NK-92 treated with Interleukin-12 subunit alpha and Interleukin-12 subunit beta, amount 100 ng/mL, for 24 hours (cell line): ENCODE results near the gene CALCOCO1.
"Not testable (repeated sequence)": the region's sequence is repeated elsewhere in the genome, so short reads cannot be mapped to it uniquely, and the experiment has no call there.

Source experiments
- DNase-seq: peaks from one replicate; lab custom pipeline; 2025; lab: John Stamatoyannopoulos, UW

The CALCOCO1 gene

GRCh38 chr12:53696655-53697331 is 30.5 kb downstream of the CALCOCO1 start:
- DNase-seq = no peak

GRCh38 chr12:53696285-53696654 is 31.0 kb downstream of the CALCOCO1 start:
- DNase-seq = no peak

GRCh38 chr12:53695152-53696145 is 31.8 kb downstream of the CALCOCO1 start:
- no peak for DNase-seq

- no peak for DNase-seq
Observed at GRCh38 chr12:53694756-53695151, 32.5 kb downstream of the CALCOCO1 start.

- no peak for DNase-seq
Observed at GRCh38 chr12:53688134-53688533, 39.1 kb downstream of the CALCOCO1 start.

GRCh38 chr12:53686436-53686835 is 40.8 kb downstream of the CALCOCO1 start:
- DNase-seq = no peak

GRCh38 chr12:53684654-53685220 is 42.5 kb downstream of the CALCOCO1 start:
- DNase-seq = no peak

GRCh38 chr12:53683983-53684382 is 43.3 kb downstream of the CALCOCO1 start:
- no peak for DNase-seq

- no peak for DNase-seq
Observed at GRCh38 chr12:53683494-53683893, 43.8 kb downstream of the CALCOCO1 start.

GRCh38 chr12:53680061-53680460 is 47.2 kb downstream of the CALCOCO1 start:
- DNase-seq = not testable (repeated sequence)

GRCh38 chr12:53677800-53678148 is 49.5 kb downstream of the CALCOCO1 start:
- DNase-seq = no peak

GRCh38 chr12:53677016-53677799 is 50.0 kb downstream of the CALCOCO1 start:
- DNase-seq = no peak

- DNase-seq = no peak
Observed at GRCh38 chr12:53676656-53677015, 50.6 kb downstream of the CALCOCO1 start.

- DNase-seq = peak; percentile 96
Observed at GRCh38 chr12:53675701-53676607, 51.3 kb downstream of the CALCOCO1 start, which contains the start of gene ATP5MC2. Gene ATP5MC2 (minus strand): TSS chr12:53676083. CDS start chr12:53672614, 3,469 bp downstream.

- DNase-seq = no peak
Observed at GRCh38 chr12:53674977-53675700, 52.1 kb downstream of the CALCOCO1 start.

- DNase-seq = no peak
Observed at GRCh38 chr12:53670971-53671370, 56.3 kb downstream of the CALCOCO1 start.

- no peak for DNase-seq
Observed at GRCh38 chr12:53670308-53670707, 56.9 kb downstream of the CALCOCO1 start.

GRCh38 chr12:53667080-53667479 is 60.2 kb downstream of the CALCOCO1 start:
- DNase-seq = no peak

GRCh38 chr12:53664936-53665335 is 62.3 kb downstream of the CALCOCO1 start:
- DNase-seq = no peak

GRCh38 chr12:53664191-53664590 is 63.1 kb downstream of the CALCOCO1 start:
- DNase-seq = no peak
